ENCODE data around the gene MBD5.

The MBD5 gene

GRCh38 chr2:148486655-148487054, 465.8 kb downstream of the MBD5 start:
- no peak for DNase-seq

DNA sequence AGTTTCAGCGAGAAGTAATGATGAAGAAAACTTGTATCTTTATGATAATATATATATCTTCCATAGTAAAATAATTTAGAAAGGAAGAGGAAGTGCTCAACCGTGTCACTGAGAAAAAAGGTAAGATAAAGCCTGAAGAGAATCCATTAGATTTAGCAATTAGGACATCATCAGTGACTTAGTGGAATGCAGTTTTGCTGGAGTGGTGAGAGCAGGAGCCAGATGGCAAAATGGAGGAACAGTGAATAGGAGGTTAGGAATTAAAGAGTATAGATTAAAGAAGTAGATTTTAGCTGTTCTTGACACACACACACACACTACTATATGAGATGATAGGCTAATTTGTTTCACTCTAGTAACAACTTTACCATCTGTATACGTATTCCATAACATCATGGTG, 466.5 kb downstream of the MBD5 start:
- DNase-seq: no peak

- DNase-seq: no peak
Measured at GRCh38 chr2:148490840-148491439, 470.0 kb downstream of the MBD5 start.

- no peak for DNase-seq
Measured at GRCh38 chr2:148493822-148494563, 473.1 kb downstream of the MBD5 start.

GRCh38 chr2:148495586-148495985, 474.7 kb downstream of the MBD5 start:
- DNase-seq: no peak

GRCh38 chr2:148501545-148501944, 480.7 kb downstream of the MBD5 start:
- no peak for DNase-seq

DNA sequence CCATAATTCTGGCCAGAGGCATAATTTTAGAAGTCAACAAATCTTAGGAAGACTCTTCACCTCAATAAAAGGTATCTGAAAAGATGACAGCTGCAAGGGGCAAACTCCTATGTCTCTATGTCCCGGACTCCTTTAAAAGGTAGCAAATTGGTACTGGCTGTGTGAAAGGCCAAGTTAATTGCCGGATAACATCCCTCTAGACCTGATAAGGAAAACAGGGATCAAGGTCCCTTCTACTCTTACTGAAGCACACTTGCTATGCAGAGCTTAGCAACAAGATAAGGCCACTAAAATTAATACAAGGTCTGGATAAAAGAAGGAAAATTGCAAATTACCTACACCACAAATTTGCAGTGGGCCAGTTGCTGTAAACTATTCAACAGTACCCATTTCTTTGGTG, 482.6 kb downstream of the MBD5 start:
- DNase-seq: no peak

DNA sequence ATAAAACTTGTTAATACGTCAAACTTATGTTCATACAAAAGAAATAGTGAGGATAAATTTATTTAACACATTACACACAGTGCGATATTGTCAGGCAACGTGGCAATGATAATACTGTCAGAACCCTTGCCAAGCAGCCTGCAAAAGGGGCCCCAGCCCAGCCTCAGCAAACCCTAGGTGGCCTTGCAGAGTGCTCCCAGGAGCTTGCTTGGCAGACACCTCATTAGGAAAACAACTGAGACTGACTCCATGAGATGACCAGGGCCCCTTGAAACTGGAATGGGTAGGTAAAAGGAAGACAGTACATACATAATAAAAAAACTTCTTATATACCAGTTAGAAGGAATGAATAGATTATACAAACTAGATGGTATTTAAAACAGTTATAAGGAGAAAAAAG, 487.1 kb downstream of the MBD5 start:
- no peak for DNase-seq

- DNase-seq: no peak
Measured at GRCh38 chr2:148508878-148509287, 488.0 kb downstream of the MBD5 start.

DNA sequence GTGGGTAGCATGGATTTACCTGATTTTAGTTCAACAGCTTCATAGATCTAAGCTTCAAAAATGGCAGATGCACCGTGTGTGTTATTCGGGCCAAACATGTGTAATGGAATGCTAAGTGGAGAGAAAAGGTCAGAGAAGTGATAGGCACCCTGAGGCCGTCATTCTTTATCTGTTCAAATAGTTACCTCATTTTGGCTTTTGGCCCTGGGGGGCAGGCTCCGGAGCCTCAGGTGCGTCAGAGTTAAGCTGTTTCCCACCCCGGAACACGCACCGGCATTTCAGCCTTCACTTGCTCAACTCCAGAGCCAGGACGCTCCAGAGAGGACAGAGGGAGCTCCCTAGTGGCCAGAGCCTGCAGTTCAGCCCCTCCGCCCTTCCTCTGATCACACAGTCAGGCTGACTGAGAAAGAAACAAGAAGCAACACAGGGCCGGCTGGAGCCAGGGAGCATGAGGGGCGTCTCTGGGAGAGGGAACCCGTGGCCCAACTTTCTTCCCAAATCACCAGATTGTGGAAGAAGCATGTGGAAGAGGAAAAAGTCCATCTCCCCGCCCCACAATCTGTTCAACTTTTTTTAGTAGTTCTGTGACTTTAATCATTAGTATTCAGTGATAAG, 488.5 kb downstream of the MBD5 start:
- no peak for DNase-seq

- DNase-seq: no peak
Measured at GRCh38 chr2:148511883-148512282, 491.0 kb downstream of the MBD5 start.

GRCh38 chr2:148512501-148512900, 491.6 kb downstream of the MBD5 start:
- DNase-seq: no peak

GRCh38 chr2:148513427-148513826, 492.5 kb downstream of the MBD5 start:
- DNase-seq: no peak

DNA sequence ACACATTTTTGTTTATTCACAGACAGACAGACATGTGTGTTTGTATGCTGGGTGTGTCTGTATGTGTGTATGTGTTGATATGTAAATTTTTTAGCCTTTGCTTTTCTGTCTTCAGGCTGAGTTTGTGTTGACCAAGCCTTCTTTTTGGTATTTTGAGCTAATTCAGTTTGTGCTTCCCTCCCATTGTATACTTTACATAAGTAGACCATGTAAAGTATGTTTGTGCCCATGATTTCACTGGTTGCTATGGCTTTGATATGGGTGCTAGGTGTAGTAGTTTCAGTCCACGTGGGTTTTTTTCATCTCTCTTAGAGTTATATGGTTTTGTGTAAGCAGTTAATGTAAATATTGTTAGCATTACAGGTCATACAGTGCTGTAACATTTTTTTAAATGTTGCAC, 494.2 kb downstream of the MBD5 start:
- DNase-seq: no peak

- no peak for DNase-seq
Measured at GRCh38 chr2:148515976-148516375, 495.1 kb downstream of the MBD5 start.

- DNase-seq: no peak
Measured at GRCh38 chr2:148517296-148517695, 496.4 kb downstream of the MBD5 start.

DNA sequence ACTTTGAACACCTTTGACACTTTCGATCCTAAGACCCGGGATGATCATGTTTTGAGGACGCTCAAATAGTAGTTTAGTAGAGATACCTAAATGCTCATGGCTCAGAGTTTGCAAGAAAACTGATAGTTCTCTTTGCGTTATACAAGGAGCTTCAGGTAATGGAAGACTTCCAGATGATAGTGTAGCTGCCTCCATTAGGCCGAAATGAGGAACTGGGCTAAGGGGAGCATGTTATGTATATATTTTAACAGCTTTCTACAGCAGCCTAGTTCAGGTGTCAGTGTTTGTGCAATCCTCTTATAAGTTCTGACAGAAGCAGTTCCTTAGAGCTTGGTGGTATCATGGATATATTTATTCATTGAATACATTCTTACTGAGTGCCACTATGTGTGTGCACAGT, 496.9 kb downstream of the MBD5 start:
- DNase-seq: no peak

GRCh38 chr2:148519013-148519412, 498.1 kb downstream of the MBD5 start:
- no peak for DNase-seq

DNA sequence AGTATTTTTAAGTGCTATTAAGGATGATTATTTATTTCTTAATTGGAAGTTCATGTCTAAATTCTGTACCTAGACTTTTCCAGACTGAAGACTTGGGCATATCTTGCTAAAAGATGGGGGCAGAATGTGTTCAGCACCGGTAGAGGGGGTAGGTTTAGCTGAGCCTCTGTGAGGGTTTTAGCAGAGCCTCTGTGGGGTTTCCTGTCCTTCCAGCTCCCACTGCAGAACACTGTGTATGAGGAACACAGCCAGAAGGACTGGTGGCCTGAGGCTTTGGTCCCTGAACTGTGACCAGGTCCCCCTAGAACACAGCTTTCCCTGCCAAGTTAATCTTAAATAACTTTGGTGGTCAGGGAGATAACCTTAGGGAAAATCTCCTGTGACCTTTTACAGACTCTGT, 500.3 kb downstream of the MBD5 start:
- DNase-seq: no peak

DNA sequence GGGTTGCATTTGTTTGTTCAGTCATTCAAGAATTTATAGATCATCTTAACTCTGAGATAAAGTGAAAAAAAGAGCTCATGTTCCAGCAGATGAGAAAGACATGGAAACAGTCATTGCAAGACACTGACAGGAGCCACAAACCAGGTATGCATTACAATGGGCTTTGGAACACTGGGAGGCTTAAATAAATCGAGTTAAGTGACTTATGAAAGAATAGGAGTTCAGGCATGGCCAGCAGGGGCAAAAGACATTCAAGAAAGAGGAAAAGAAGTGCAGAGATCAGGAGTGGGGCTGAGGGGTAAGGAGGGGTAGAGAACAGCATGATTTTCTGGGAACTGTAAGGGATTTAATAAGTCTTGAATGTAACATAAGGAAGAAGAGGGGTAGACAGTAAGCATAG, 502.4 kb downstream of the MBD5 start:
- no peak for DNase-seq

DNA sequence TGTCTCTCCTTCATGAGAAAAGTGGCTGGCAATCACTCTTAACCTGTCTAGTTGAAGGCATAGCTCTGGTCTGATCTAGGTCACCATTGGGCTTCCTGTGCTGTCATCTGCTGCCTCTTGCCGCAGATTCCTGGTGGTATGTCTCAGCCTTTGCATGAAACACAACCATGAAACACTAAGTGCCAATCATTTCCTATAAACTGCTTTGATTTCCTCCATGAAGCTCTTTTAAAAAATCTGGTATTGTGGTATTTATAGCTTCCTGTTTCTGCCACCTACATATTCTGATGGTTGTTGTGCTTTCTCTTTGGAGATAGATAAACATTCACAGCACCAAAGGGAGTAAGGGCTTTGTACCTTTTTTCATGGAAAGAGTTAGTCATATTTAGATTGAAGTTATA, 503.6 kb downstream of the MBD5 start:
- DNase-seq: no peak

DNA sequence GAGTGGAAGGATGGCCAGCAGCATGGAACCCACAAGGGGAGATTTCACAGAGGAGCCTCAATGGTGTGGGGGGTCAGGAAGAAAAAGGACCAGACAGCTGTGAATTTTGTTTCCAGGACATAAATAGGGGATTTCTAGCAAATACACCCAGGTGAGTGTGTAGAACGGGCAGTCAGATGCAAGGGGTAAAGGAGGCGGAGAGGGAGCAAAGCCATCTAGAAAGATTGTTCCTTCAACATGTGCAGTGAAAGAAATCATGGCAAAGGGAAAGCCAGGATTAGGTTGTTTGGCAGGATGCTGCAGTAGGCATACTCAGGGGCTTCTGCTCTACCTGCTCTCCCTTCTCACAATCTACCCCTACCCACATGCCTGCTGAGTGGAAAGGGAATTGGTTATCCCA, 504.2 kb downstream of the MBD5 start:
- no peak for DNase-seq

DNA sequence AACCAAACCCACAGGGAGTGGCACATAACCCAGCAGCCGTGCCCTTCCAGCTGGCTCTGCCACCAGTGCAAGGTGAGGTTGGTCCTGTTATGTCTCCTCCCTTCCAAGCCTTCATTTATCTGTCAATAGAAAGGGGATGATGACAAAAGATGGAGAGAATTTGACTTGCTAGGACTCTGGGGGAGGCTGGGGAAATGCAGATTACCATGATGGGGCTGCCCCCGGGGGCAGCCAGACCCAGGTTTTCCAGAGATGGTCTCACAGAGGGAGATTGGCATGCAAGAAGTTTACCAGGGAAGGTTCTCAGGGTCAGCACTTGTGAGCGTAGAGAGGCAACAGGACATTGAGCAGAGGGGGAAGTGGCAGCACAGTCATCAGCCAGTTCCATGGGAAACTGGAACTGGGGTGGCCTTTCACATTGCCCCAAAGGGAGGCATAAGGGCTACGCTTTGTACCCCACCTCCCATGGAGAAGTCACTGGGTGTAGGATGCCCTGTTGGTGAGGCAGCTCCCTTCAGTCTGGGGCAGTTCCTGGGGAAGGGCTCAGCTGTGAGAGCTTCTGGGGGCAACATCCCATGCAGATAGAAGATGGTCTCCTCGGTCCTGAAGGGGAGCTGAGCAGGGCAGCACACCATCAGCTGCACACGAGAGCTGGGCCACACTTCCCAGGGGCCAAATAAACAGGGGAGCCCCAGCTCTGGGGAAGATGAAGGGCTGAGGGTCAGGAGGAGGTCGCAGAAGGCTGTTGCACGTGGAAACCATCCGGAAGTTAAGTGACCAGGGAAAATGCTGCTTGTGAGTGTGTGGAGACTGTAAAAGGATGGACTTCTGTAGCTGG, 505.8 kb downstream of the MBD5 start:
- DNase-seq: no peak

All from NCI-H1436 treated with DMSO at 0.1 percent for 48 hours (cell line).